ENCODE measurements around the gene SPDYE3.
"Not testable (repeated sequence)": the region's sequence is repeated elsewhere in the genome, so short reads cannot be mapped to it uniquely, and the experiment has no call there.

Gene SPDYE3

GRCh38 chr7:100288258-100288657, 19.2 kb upstream of the SPDYE3 start:
- not testable (repeated sequence) for DNase-seq

- not testable (repeated sequence) for DNase-seq
These were observed 15.3 kb upstream of the SPDYE3 start for GRCh38 chr7:100292162-100292561.

- DNase-seq, result not testable (repeated sequence)
These were observed 12.2 kb upstream of the SPDYE3 start for GRCh38 chr7:100295269-100295668.

GRCh38 chr7:100297852-100298631, 9.5 kb upstream of the SPDYE3 start:
- not testable (repeated sequence) for DNase-seq

- not testable (repeated sequence) for DNase-seq
These were observed 8.9 kb upstream of the SPDYE3 start for GRCh38 chr7:100298632-100298895.

- DNase-seq, result not testable (repeated sequence)
These were observed 3.0 kb upstream of the SPDYE3 start for GRCh38 chr7:100304526-100304925.

- not testable (repeated sequence) for DNase-seq
These were observed 10.8 kb downstream of the SPDYE3 start for GRCh38 chr7:100318329-100318728.

GRCh38 chr7:100321648-100322047, 14.1 kb downstream of the SPDYE3 start:
- not testable (repeated sequence) for DNase-seq

- DNase-seq, result not testable (repeated sequence)
These were observed 16.7 kb downstream of the SPDYE3 start for GRCh38 chr7:100324194-100324593.

GRCh38 chr7:100325671-100326070, 18.2 kb downstream of the SPDYE3 start:
- DNase-seq, result not testable (repeated sequence)

- DNase-seq, result not testable (repeated sequence)
These were observed 19.4 kb downstream of the SPDYE3 start for GRCh38 chr7:100326914-100327313.

- DNase-seq, result peak; percentile 84
These were observed 28.3 kb downstream of the SPDYE3 start for GRCh38 chr7:100335566-100336466.

GRCh38 chr7:100338083-100338696, 30.7 kb downstream of the SPDYE3 start:
- DNase-seq, result not testable (repeated sequence)

GRCh38 chr7:100341286-100341685, 33.8 kb downstream of the SPDYE3 start:
- DNase-seq, result not testable (repeated sequence)

GRCh38 chr7:100342765-100343164, 35.3 kb downstream of the SPDYE3 start:
- DNase-seq, result no peak

- not testable (repeated sequence) for DNase-seq
These were observed 36.6 kb downstream of the SPDYE3 start for GRCh38 chr7:100344124-100344559.

GRCh38 chr7:100344560-100345287, 37.2 kb downstream of the SPDYE3 start:
- DNase-seq, result peak; percentile 3

- DNase-seq, result not testable (repeated sequence)
These were observed 37.8 kb downstream of the SPDYE3 start for GRCh38 chr7:100345288-100345672.

- no peak for DNase-seq
These were observed 39.4 kb downstream of the SPDYE3 start for GRCh38 chr7:100346921-100347320.

- no peak for DNase-seq
These were observed 41.3 kb downstream of the SPDYE3 start for GRCh38 chr7:100348805-100349204.

- DNase-seq, result no peak
These were observed 42.3 kb downstream of the SPDYE3 start for GRCh38 chr7:100349757-100350156.

GRCh38 chr7:100351657-100352058, 44.2 kb downstream of the SPDYE3 start:
- DNase-seq, result no peak
